ENCODE results near the gene MAD2L2.

The MAD2L2 gene

GRCh38 chr1:11648039-11648438, 32.9 kb downstream of the MAD2L2 start:
- Histone ChIP-seq H3K27ac (ENCODE audit: low read depth, low read length) (no peak overlapping the region), H4K20me1 (ENCODE audit: control insufficient read depth, insufficient read depth, low read depth, low read length) (no peaks in the 10 kb centered on the region), H3K79me2 (ENCODE audit: control insufficient read depth, low read length) (no peaks in the 10 kb centered on the region), H3K27me3 (ENCODE audit: control insufficient read depth, low read length) (peaks cover 11% of the 10 kb centered on the region), H3K4me1 (ENCODE audit: control insufficient read depth, low read length) (peaks cover 11% of the 10 kb centered on the region), H3F3A (ENCODE audit: control insufficient read depth, insufficient read depth) (peaks cover 7% of the 10 kb centered on the region), H3K36me3 (ENCODE audit: control insufficient read depth, low read length) (no peaks in the 10 kb centered on the region), H3K4me3 (ENCODE audit: low read length) (no peak overlapping the region), H3K9me2 (replicated peaks; ENCODE audit: control insufficient read depth, low read length) (no peaks in the 10 kb centered on the region), H3K9me3 (ENCODE audit: control insufficient read depth, insufficient read depth, low read length) (no peaks in the 10 kb centered on the region), H3K4me2 (ENCODE audit: low read length) (no peak overlapping the region)
- TF ChIP-seq CTCF (IDR thresholded peaks at IDR 0.05; ENCODE audit: low read depth, low read length, poor library complexity, severe bottlenecking) (no peak), EZH2phosphoT487 (IDR thresholded peaks at IDR 0.05; ENCODE audit: borderline replicate concordance, low read length) (no peak)

- no peaks in the 10 kb centered on the region for H3K79me2 ChIP-seq (ENCODE audit: control insufficient read depth, low read length)
- H3K4me2 ChIP-seq (ENCODE audit: low read length), result no peak overlapping the region
- H3K9me2 ChIP-seq (replicated peaks; ENCODE audit: control insufficient read depth, low read length), result no peaks in the 10 kb centered on the region
- no peaks in the 10 kb centered on the region for H4K20me1 ChIP-seq (ENCODE audit: control insufficient read depth, insufficient read depth, low read depth, low read length)
- H3K27me3 ChIP-seq (ENCODE audit: control insufficient read depth, low read length), result peaks cover 11% of the 10 kb centered on the region
- TF ChIP-seq CTCF (IDR thresholded peaks at IDR 0.05; ENCODE audit: low read depth, low read length, poor library complexity, severe bottlenecking), result no peak
- TF ChIP-seq EZH2phosphoT487 (IDR thresholded peaks at IDR 0.05; ENCODE audit: borderline replicate concordance, low read length), result no peak
- no peaks in the 10 kb centered on the region for H3K36me3 ChIP-seq (ENCODE audit: control insufficient read depth, low read length)
- no peaks in the 10 kb centered on the region for H3K9me3 ChIP-seq (ENCODE audit: control insufficient read depth, insufficient read depth, low read length)
- H3K27ac ChIP-seq (ENCODE audit: low read depth, low read length), result no peak overlapping the region
- peaks cover 7% of the 10 kb centered on the region for H3F3A ChIP-seq (ENCODE audit: control insufficient read depth, insufficient read depth)
- no peak overlapping the region for H3K4me3 ChIP-seq (ENCODE audit: low read length)
- peaks cover 11% of the 10 kb centered on the region for H3K4me1 ChIP-seq (ENCODE audit: control insufficient read depth, low read length)
Observed at GRCh38 chr1:11647333-11647732, 33.6 kb downstream of the MAD2L2 start.

GRCh38 chr1:11646317-11646716, 34.6 kb downstream of the MAD2L2 start:
- Histone ChIP-seq H3K27me3 (ENCODE audit: control insufficient read depth, low read length) (peaks cover 11% of the 10 kb centered on the region), H3F3A (ENCODE audit: control insufficient read depth, insufficient read depth) (peaks cover 5% of the 10 kb centered on the region), H3K9me3 (ENCODE audit: control insufficient read depth, insufficient read depth, low read length) (no peaks in the 10 kb centered on the region), H3K4me3 (ENCODE audit: low read length) (no peak overlapping the region), H3K9me2 (replicated peaks; ENCODE audit: control insufficient read depth, low read length) (no peaks in the 10 kb centered on the region), H3K79me2 (ENCODE audit: control insufficient read depth, low read length) (no peaks in the 10 kb centered on the region), H3K36me3 (ENCODE audit: control insufficient read depth, low read length) (no peaks in the 10 kb centered on the region), H3K4me2 (ENCODE audit: low read length) (no peak overlapping the region), H4K20me1 (ENCODE audit: control insufficient read depth, insufficient read depth, low read depth, low read length) (no peaks in the 10 kb centered on the region), H3K27ac (ENCODE audit: low read depth, low read length) (no peak overlapping the region), H3K4me1 (ENCODE audit: control insufficient read depth, low read length) (peaks cover 11% of the 10 kb centered on the region)
- TF ChIP-seq EZH2phosphoT487 (IDR thresholded peaks at IDR 0.05; ENCODE audit: borderline replicate concordance, low read length) (no peak), CTCF (IDR thresholded peaks at IDR 0.05; ENCODE audit: low read depth, low read length, poor library complexity, severe bottlenecking) (no peak)

Measured in DOHH2 (cell line).